K562 (cell line): ENCODE results near the gene RXRB. TPM values are rescaled to one million over a fixed set of nuclear protein-coding genes. Genes with fewer than 3 reads are reported as not detected.

Experiments used
- FOS ChIP-seq: IDR thresholded peaks from 3 replicates; pipeline ENCODE4 v1.6.1; 2011; ENCODE audit not compliant: insufficient read length; ENCODE audit errors: extremely low read depth
- HCFC1 ChIP-seq: IDR thresholded peaks from 2 replicates; pipeline ENCODE4 v1.6.1; 2012; ENCODE audit warnings: low read depth, low read length, improper control_type of control experiment
- HDAC8 ChIP-seq: fragments of 450-650 bp; IDR thresholded peaks from 2 replicates; pipeline ENCODE4 v1.6.1; 2016; ENCODE audit warnings: mild to moderate bottlenecking, missing genetic modification characterization, moderate library complexity, missing compliant biosample characterization
- MECOM ChIP-seq: fragments of 250-450 bp; sonication (Bioruptor Pico); IDR thresholded peaks from 2 replicates; pipeline ENCODE4 v1.8.0; 2022; ENCODE audit warnings: inconsistent platforms
- MXI1 ChIP-seq: IDR thresholded peaks from 2 replicates; pipeline ENCODE4 v1.6.1; 2011; ENCODE audit warnings: low read depth, mild to moderate bottlenecking, improper control_type of control experiment, low read length
- NFRKB ChIP-seq: fragments of 450-650 bp; IDR thresholded peaks from 2 replicates; pipeline ENCODE4 v1.6.1; 2016; ENCODE audit warnings: low read depth
- NONO ChIP-seq, 2 experiments: fragments of 200-400 bp in 1 of 2; fragments of 450-650 bp in 1 of 2; formaldehyde crosslinking in 1 of 2; IDR thresholded peaks; 2 replicates each; pipeline ENCODE4 v1.6.1; 2017; ENCODE audit warnings: low read depth in 2 of 2, mild to moderate bottlenecking in 2 of 2, moderate library complexity in 2 of 2, low read length in 1 of 2
- PCBP2 ChIP-seq: fragments of 200-400 bp; formaldehyde crosslinking; IDR thresholded peaks from 2 replicates; pipeline ENCODE4 v1.6.1; 2018; ENCODE audit warnings: low read length, low read depth, mild to moderate bottlenecking, moderate library complexity; ENCODE audit not compliant: poor library complexity, severe bottlenecking
- PTBP1 ChIP-seq: fragments of 200-400 bp; formaldehyde crosslinking; IDR thresholded peaks from 2 replicates; pipeline ENCODE4 v1.6.1; 2017; ENCODE audit warnings: low read depth, low read length
- SIRT6 ChIP-seq: IDR thresholded peaks from one replicate; pipeline ENCODE4 v1.6.1; 2012; ENCODE audit warnings: low read depth, mild to moderate bottlenecking, control low read depth, inconsistent platforms, low read length, moderate library complexity
- SNIP1 ChIP-seq: fragments of 450-650 bp; IDR thresholded peaks from 2 replicates; pipeline ENCODE4 v1.7.1; 2017; ENCODE audit warnings: low read depth, mild to moderate bottlenecking
- ZNF274 ChIP-seq: IDR thresholded peaks from 2 replicates; pipeline ENCODE4 v1.6.1; 2011; ENCODE audit warnings: low read depth, mild to moderate bottlenecking, low read length, moderate library complexity, borderline replicate concordance
- ZNF431 ChIP-seq: sonication (generic); formaldehyde crosslinking; IDR thresholded peaks from 2 replicates; pipeline ENCODE4 v1.8.0; 2022; ENCODE audit warnings: mild to moderate bottlenecking, missing genetic modification reagents
- polyA plus RNA-seq, 8 experiments: library from polyadenylated mRNA; depleted of rRNA in 4 of 8; stranded (reverse) in 5 of 8; unstranded in 3 of 8; fragments of >200 nt; fragmentation: Nextera tagmentation in 2 of 8; fragmentation: Illumina TruSeq in 1 of 8; extraction: Ambion mirVana in 2 of 8; extraction: Trizol in 1 of 8; gene quantifications; 2 replicates each; pipeline versions ENCODE4 v1.2.1 to v1.2.3, GENCODE V29; 2011 to 2014; ENCODE audit warnings: inconsistent platforms in 1 of 8, missing spikeins in 1 of 8
- total RNA-seq, 7 experiments: library from RNA; depleted of rRNA in 6 of 7; stranded (reverse); fragments of >200 nt in 6 of 7; fragmentation: Illumina TruSeq in 2 of 7; extraction: Trizol in 2 of 7; gene quantifications; 2 replicates each; pipeline versions ENCODE4 v1.2.1 to v1.2.3, GENCODE V29; 2011 to 2021; ENCODE audit warnings: low replicate concordance in 1 of 7
- TF ChIP-seq, protein P1 (sequence below): fragments of 250-450 bp; sonication (Bioruptor Pico); IDR thresholded peaks from 2 replicates; pipeline ENCODE4 v1.5.0; 2021; ENCODE audit warnings: mild to moderate bottlenecking, moderate library complexity
- TF ChIP-seq, protein P2 (sequence below): fragments of 200-800 bp; sonication (Bioruptor generic); IDR thresholded peaks from 2 replicates; pipeline ENCODE4 v1.6.1; 2016; ENCODE audit warnings: missing genetic modification characterization, missing compliant biosample characterization
- TF ChIP-seq, protein P3 (sequence below), 2 experiments: fragments of 200-800 bp in 1 of 2; sonication (Bioruptor generic) in 1 of 2; sonication (generic) in 1 of 2; formaldehyde crosslinking in 1 of 2; IDR thresholded peaks in 1 of 2; conservative IDR thresholded peaks in 1 of 2; 2 replicates each; pipeline versions ENCODE4 v1.5.0 to v1.6.1; 2016 to 2020; ENCODE audit warnings: missing compliant biosample characterization in 1 of 2, missing genetic modification characterization in 1 of 2, missing genetic modification reagents in 1 of 2

The RXRB gene
- total and polyA plus RNA-seq, 9 of the 15 experiments (the other 6 are each of a cell fraction or from before 2014, with no cell fraction given) = 0.76 to 35.5 (median 18.4) TPM

- TF ChIP-seq PCBP2 (no peak), HCFC1 (peak; percentile 64; the same call in 1 of the 2 replicates), ZNF274 (no peak), NFRKB (0 out of 2 replicates have a peak, but pooled peaks have one; percentile 19), SNIP1 (no peak), PTBP1 (no peak), SIRT6 (no peak), NONO (IDR thresholded peaks at IDR 0.05; ENCODE audit: low read depth in 2 of 2, low read length in 1 of 2) (peak; percentile 89), ZNF431 (CRISPR knock-in tag) (no peak), HDAC8 (tag) (no peak), MECOM (CRISPR knock-in tag) (no peak), MXI1 (no peak), FOS (no peak)
- TF ChIP-seq, protein P1, sequence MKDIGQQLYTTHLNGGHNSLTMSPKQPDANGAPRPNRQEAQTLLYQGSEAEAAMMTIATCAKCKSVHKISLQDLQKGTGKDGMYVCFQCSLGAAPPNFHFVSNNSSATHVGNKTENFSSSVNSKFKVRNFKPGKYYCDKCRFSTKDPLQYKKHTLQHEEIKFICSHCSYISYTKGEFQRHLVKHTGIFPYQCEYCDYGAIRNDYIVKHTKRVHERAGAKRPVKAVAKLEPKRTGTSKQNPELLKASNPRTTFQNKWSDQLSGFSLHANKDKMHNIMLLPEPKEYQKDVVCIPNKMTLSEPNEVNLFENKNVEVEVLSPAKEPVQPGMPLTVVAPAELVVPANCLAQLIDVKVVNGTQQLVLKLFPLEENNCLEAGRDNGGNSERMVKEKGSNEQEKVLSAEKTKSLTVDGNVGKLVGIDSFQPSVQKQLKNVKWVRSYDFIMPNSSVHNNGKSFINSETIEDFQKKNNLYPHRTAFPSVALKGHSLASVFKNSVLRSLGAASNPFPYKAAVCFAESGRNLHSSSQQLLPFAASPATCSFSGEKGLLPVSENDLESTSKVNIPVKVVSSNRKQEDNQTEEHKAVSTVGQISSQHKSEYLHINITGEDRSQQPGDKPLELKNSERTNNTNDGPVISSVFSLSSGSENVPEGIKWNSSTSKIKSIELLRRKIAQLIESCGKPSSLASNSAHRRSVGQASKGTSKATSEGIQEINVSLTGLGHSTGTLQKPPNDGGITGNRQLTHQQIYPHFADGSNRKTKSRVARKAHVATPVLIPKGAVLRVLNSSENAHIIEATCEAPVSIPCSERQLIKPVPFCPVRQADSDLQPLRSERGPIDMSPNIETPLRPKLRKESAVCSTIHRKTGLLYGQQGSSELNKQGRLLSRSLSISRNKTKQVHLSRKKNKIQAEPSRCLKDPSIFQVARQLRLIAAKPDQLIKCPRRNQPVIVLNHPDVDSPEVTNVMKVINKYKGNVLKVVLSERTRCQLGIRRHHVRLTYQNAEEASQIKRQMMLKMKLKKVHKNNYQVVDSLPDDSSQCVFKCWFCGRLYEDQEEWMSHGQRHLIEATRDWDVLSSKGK (CRISPR knock-in tag) = no peak
- TF ChIP-seq, protein P2, sequence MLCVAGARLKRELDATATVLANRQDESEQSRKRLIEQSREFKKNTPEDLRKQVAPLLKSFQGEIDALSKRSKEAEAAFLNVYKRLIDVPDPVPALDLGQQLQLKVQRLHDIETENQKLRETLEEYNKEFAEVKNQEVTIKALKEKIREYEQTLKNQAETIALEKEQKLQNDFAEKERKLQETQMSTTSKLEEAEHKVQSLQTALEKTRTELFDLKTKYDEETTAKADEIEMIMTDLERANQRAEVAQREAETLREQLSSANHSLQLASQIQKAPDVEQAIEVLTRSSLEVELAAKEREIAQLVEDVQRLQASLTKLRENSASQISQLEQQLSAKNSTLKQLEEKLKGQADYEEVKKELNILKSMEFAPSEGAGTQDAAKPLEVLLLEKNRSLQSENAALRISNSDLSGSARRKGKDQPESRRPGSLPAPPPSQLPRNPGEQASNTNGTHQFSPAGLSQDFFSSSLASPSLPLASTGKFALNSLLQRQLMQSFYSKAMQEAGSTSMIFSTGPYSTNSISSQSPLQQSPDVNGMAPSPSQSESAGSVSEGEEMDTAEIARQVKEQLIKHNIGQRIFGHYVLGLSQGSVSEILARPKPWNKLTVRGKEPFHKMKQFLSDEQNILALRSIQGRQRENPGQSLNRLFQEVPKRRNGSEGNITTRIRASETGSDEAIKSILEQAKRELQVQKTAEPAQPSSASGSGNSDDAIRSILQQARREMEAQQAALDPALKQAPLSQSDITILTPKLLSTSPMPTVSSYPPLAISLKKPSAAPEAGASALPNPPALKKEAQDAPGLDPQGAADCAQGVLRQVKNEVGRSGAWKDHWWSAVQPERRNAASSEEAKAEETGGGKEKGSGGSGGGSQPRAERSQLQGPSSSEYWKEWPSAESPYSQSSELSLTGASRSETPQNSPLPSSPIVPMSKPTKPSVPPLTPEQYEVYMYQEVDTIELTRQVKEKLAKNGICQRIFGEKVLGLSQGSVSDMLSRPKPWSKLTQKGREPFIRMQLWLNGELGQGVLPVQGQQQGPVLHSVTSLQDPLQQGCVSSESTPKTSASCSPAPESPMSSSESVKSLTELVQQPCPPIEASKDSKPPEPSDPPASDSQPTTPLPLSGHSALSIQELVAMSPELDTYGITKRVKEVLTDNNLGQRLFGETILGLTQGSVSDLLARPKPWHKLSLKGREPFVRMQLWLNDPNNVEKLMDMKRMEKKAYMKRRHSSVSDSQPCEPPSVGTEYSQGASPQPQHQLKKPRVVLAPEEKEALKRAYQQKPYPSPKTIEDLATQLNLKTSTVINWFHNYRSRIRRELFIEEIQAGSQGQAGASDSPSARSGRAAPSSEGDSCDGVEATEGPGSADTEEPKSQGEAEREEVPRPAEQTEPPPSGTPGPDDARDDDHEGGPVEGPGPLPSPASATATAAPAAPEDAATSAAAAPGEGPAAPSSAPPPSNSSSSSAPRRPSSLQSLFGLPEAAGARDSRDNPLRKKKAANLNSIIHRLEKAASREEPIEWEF = no peak
- TF ChIP-seq, protein P3, sequence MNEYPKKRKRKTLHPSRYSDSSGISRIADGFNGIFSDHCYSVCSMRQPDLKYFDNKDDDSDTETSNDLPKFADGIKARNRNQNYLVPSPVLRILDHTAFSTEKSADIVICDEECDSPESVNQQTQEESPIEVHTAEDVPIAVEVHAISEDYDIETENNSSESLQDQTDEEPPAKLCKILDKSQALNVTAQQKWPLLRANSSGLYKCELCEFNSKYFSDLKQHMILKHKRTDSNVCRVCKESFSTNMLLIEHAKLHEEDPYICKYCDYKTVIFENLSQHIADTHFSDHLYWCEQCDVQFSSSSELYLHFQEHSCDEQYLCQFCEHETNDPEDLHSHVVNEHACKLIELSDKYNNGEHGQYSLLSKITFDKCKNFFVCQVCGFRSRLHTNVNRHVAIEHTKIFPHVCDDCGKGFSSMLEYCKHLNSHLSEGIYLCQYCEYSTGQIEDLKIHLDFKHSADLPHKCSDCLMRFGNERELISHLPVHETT (CRISPR knock-in tag; conservative IDR thresholded peaks at IDR 0.05 in 1 of 2, IDR thresholded peaks at IDR 0.05 in 1 of 2) = peak in 1 of 2 experiments; percentile 83; a peak in 2 of 4 replicates
Measured at GRCh38 chr6:33208091-33208967, 7.9 kb upstream of the RXRB start, which contains the start of gene RING1 (continued).
